HL-60 (cell line): ENCODE measurements around the gene MALT1.

Source experiments
- CTCF ChIP-seq: IDR thresholded peaks from one replicate; pipeline ENCODE4 v1.5.1; 2011; ENCODE audit warnings: low read length, control low read depth, inconsistent platforms; ENCODE audit not compliant: insufficient read depth
- GABPA ChIP-seq: IDR thresholded peaks from 2 replicates; pipeline ENCODE4 v1.6.1; 2012; ENCODE audit warnings: low read depth
- POLR2AphosphoS5 ChIP-seq: IDR thresholded peaks from 2 replicates; pipeline ENCODE4 v1.6.1; 2012; ENCODE audit warnings: low read depth
- REST ChIP-seq: IDR thresholded peaks from 2 replicates; pipeline ENCODE4 v1.6.1; 2012; ENCODE audit warnings: low read depth; ENCODE audit not compliant: insufficient replicate concordance

DNA sequence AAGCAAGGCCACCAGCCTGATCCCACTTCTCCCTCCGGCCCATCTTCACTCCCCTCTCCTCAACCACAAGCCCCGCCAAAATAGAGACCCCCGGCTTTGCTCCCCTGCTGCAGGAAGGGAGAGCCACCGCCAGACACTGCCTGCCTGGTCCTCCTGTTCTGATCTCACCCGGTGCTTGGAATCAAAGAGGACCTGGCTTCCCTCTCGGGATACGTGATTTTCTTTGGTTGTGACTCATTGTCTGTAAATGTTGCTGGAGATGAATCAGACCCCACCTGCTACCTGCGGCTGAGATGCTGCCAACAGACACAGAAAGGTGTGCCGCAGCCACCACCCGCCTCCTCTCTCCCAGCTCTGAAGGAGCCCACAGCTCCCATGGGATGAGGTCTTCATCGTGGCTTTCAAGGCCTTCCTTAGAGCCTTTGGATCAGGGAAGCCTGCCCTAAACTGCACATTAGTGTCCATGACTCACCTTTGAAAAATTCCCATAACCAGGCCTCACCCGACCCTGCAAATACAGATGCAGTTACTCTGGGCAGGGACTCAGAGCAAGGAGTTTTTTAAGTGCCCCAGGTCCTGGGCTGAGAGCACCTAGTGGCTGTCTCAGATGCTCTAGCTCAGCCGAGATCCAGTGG is 114.0 kb downstream of the MALT1 start:
- no peak for TF ChIP-seq CTCF
- no peak for TF ChIP-seq POLR2AphosphoS5
- TF ChIP-seq REST, result no peak
- no peak for TF ChIP-seq GABPA
